Activated naive CD4-positive, alpha-beta T cell treated with anti-CD3 and anti-CD28 coated beads for 36 hours (primary cell): ENCODE results near the gene NGLY1. TPM values are rescaled to one million over a fixed set of nuclear protein-coding genes. Genes with fewer than 3 reads are reported as not detected.

Experiments
- CTCF ChIA-PET: fragments of 350-600 bp; sonication (Branson Sonifier 250); formaldehyde crosslinking; loops from one replicate; lab custom pipeline; 2021; ENCODE audit warnings: antibody characterized with exemption; lab: Charles Lee
- DNase-seq: peaks from one replicate; pipeline ENCODE4 v3.0.0-alpha.2; 2020
- H3K27ac Mint-ChIP-seq: one replicate; pipeline ENCODE4 v1.8.0; 2021; ENCODE audit warnings: mild to moderate bottlenecking, mixed read lengths
- H3K27me3 Mint-ChIP-seq: one replicate; pipeline ENCODE4 v1.8.0; 2021; ENCODE audit warnings: low read depth, mixed read lengths
- H3K36me3 Mint-ChIP-seq: one replicate; pipeline ENCODE4 v1.8.0; 2021; ENCODE audit warnings: low read depth, mixed read lengths
- H3K4me1 Mint-ChIP-seq: one replicate; pipeline ENCODE4 v1.8.0; 2021; ENCODE audit warnings: low read depth, mixed read lengths
- H3K4me3 Mint-ChIP-seq: one replicate; pipeline ENCODE4 v1.8.0; 2021; ENCODE audit warnings: mild to moderate bottlenecking, moderate library complexity, mixed read lengths
- H3K9me3 Mint-ChIP-seq: one replicate; pipeline ENCODE4 v1.8.0; 2021; ENCODE audit warnings: mixed read lengths
- intact Hi-C: fragments of 100-400 bp; cut with micrococcal nuclease; formaldehyde crosslinking; loops from one replicate; pipeline ENCODE4 v1.15.1; 2023
- total RNA-seq, 2 experiments: library from RNA; stranded (reverse); gene quantifications; one replicate each; pipeline ENCODE4 v1.2.3, GENCODE V29; 2021

The NGLY1 gene
- total RNA-seq, 2 experiments from 2014 or later = 49.0 to 50.0 TPM

- Mint-ChIP-seq H3K4me1 (peaks cover 3% of the 10 kb centered on the region), H3K9me3 (no peaks in the 10 kb centered on the region), H3K27ac (no peak overlapping the region), H3K36me3 (peaks cover 1% of the 10 kb centered on the region), H3K27me3 (no peaks in the 10 kb centered on the region), H3K4me3 (no peak overlapping the region)
- CTCF ChIA-PET = interaction anchor here (1.3 kb wide), 1 partner anchor 25 kb away, joined by 4 read pairs; no protein-coding TSS in a partner anchor
- DNase-seq = no peak
- intact Hi-C loops = no loop called here
Observed at GRCh38 chr3:25673738-25674298, 109.4 kb downstream of the NGLY1 start.

Other genes starting within 250 kb of the NGLY1 start
- 100 to 1,000 TPM; 113 to 114 TPM for gene TOP2B, start 118.5 kb downstream of the NGLY1 start, total RNA-seq
- gene OXSM, start 6.6 kb upstream of the NGLY1 start, total RNA-seq = 10 to 100 TPM; 10.0 to 11.4 TPM